GM23338 (cell line): ENCODE results near the gene OGDHL. TPM values are rescaled to one million over a fixed set of nuclear protein-coding genes. Genes with fewer than 3 reads are reported as not detected.

ENCODE experiments used
- ATAC-seq: fragments of 200-7000 bp; cut with Tn5 transposase; 3 replicates; pipeline ENCODE4 v1.9.1; 2020
- DNase-seq: peaks from one replicate; pipeline ENCODE4 v3.0.0-alpha.2; 2015; ENCODE audit warnings: low spot score
- H2AFZ ChIP-seq: fragments of 200-600 bp; sonication (generic); 2 replicates; pipeline ENCODE4 v1.8.0; 2016; ENCODE audit warnings: antibody characterized with exemption, mild to moderate bottlenecking, moderate library complexity
- H3F3A ChIP-seq: fragments of 200-600 bp; sonication (generic); replicated peaks from 2 replicates; pipeline ENCODE4 v1.8.0; 2017; ENCODE audit warnings: antibody characterized with exemption, mixed run types, low read depth
- H3K27ac ChIP-seq: fragments of 200-600 bp; sonication (generic); 2 replicates; pipeline ENCODE4 v1.6.1; 2016; ENCODE audit warnings: low read depth
- H3K27me3 ChIP-seq: fragments of 200-600 bp; sonication (generic); 2 replicates; pipeline ENCODE4 v1.8.0; 2016; ENCODE audit warnings: mild to moderate bottlenecking, mixed run types, moderate library complexity; ENCODE audit not compliant: insufficient read depth
- H3K36me3 ChIP-seq: fragments of 200-600 bp; sonication (generic); 2 replicates; pipeline ENCODE4 v1.8.0; 2016; ENCODE audit warnings: mild to moderate bottlenecking; ENCODE audit not compliant: insufficient read depth
- H3K4me1 ChIP-seq: fragments of 200-600 bp; sonication (generic); 2 replicates; pipeline ENCODE4 v1.8.0; 2016; ENCODE audit warnings: mild to moderate bottlenecking, moderate library complexity; ENCODE audit not compliant: insufficient read depth
- H3K4me2 ChIP-seq: fragments of 200-600 bp; sonication (generic); 2 replicates; pipeline ENCODE4 v1.7.1; 2017; ENCODE audit warnings: mixed run types
- H3K4me3 ChIP-seq: fragments of 200-600 bp; sonication (generic); 2 replicates; pipeline ENCODE4 v1.6.1; 2016; ENCODE audit warnings: mixed run types
- H3K79me2 ChIP-seq: fragments of 200-600 bp; sonication (generic); replicated peaks from 2 replicates; pipeline ENCODE4 v1.8.0; 2017; ENCODE audit warnings: mild to moderate bottlenecking; ENCODE audit not compliant: insufficient read depth
- H3K9me2 ChIP-seq: fragments of 200-600 bp; sonication (generic); 2 replicates; pipeline ENCODE4 v1.8.0; 2017; ENCODE audit not compliant: insufficient read depth
- H4K20me1 ChIP-seq: fragments of 200-600 bp; sonication (generic); replicated peaks from 2 replicates; pipeline ENCODE4 v1.8.0; 2017; ENCODE audit warnings: mild to moderate bottlenecking; ENCODE audit not compliant: insufficient read depth
- H3K27ac Mint-ChIP-seq: 2 replicates; pipeline ENCODE4 v1.8.0; 2020; ENCODE audit warnings: inconsistent platforms, mild to moderate bottlenecking, moderate library complexity, mixed read lengths
- H3K27me3 Mint-ChIP-seq: 3 replicates; pipeline ENCODE4 v1.8.0; 2022; ENCODE audit warnings: low read depth, mild to moderate bottlenecking, moderate library complexity, mixed read lengths, inconsistent platforms; ENCODE audit not compliant: insufficient read depth, poor library complexity
- H3K36me3 Mint-ChIP-seq: 3 replicates; pipeline ENCODE4 v1.8.0; 2021; ENCODE audit warnings: low read depth, mild to moderate bottlenecking, inconsistent platforms, moderate library complexity, mixed read lengths
- H3K4me1 Mint-ChIP-seq: 3 replicates; pipeline ENCODE4 v1.8.0; 2020; ENCODE audit warnings: mild to moderate bottlenecking, inconsistent platforms, mixed read lengths
- H3K4me3 Mint-ChIP-seq: 3 replicates; pipeline ENCODE4 v1.8.0; 2021; ENCODE audit warnings: moderate library complexity, mild to moderate bottlenecking, inconsistent platforms, mixed read lengths
- H3K9me3 Mint-ChIP-seq: 3 replicates; pipeline ENCODE4 v1.8.0; 2020; ENCODE audit warnings: moderate library complexity, mild to moderate bottlenecking, inconsistent platforms, mixed read lengths
- CREB1 ChIP-seq: fragments of 250-450 bp; sonication (Bioruptor Pico); IDR thresholded peaks from 2 replicates; pipeline ENCODE4 v1.5.0; 2020; ENCODE audit warnings: low read depth, mild to moderate bottlenecking, moderate library complexity
- CTCF ChIP-seq, 2 experiments: fragments of 200-600 bp in 1 of 2; sonication (generic) in 1 of 2; conservative IDR thresholded peaks; 2 replicates each; pipeline versions ENCODE4 v1.5.1 to v1.6.1; 2016 to 2017; ENCODE audit warnings: antibody characterized with exemption in 2 of 2, low read depth in 2 of 2, mild to moderate bottlenecking in 2 of 2, moderate library complexity in 1 of 2
- ETS1 ChIP-seq: IDR thresholded peaks from 2 replicates; pipeline ENCODE4 v1.6.1; 2016; ENCODE audit warnings: antibody characterized with exemption
- EZH2 ChIP-seq: fragments of 200-600 bp; sonication (generic); IDR thresholded peaks from one replicate; pipeline ENCODE4 v1.8.0; 2017; ENCODE audit warnings: antibody characterized with exemption, mild to moderate bottlenecking, low read depth; ENCODE audit not compliant: unreplicated experiment
- EZH2phosphoT487 ChIP-seq: fragments of 200-600 bp; sonication (generic); IDR thresholded peaks from one replicate; pipeline ENCODE4 v1.8.1; 2018; ENCODE audit warnings: antibody characterized with exemption; ENCODE audit not compliant: unreplicated experiment
- JUNB ChIP-seq: IDR thresholded peaks from one replicate; pipeline ENCODE4 v1.6.1; 2016; ENCODE audit warnings: antibody characterized with exemption; ENCODE audit not compliant: unreplicated experiment
- NANOG ChIP-seq: IDR thresholded peaks from 2 replicates; pipeline ENCODE4 v1.6.1; 2016; ENCODE audit warnings: antibody characterized with exemption, borderline replicate concordance
- POLR2AphosphoS5 ChIP-seq: IDR thresholded peaks from 2 replicates; pipeline ENCODE4 v1.6.1; 2016; ENCODE audit warnings: antibody characterized with exemption, low read depth
- REST ChIP-seq: IDR thresholded peaks from one replicate; pipeline ENCODE4 v1.6.1; 2018; ENCODE audit warnings: antibody characterized with exemption; ENCODE audit not compliant: unreplicated experiment
- STAT1 ChIP-seq: IDR thresholded peaks from one replicate; pipeline ENCODE4 v1.6.1; 2016; ENCODE audit warnings: antibody characterized with exemption; ENCODE audit not compliant: unreplicated experiment
- ZNF114 ChIP-seq: fragments of 250-450 bp; sonication (Bioruptor Pico); IDR thresholded peaks from 2 replicates; pipeline ENCODE4 v1.5.0; 2020; ENCODE audit warnings: mild to moderate bottlenecking, moderate library complexity
- ZNF331 ChIP-seq: fragments of 250-450 bp; sonication (Bioruptor Pico); IDR thresholded peaks from 2 replicates; pipeline ENCODE4 v1.5.0; 2020; ENCODE audit warnings: low read depth, mild to moderate bottlenecking, moderate library complexity
- ZNF462 ChIP-seq: fragments of 250-450 bp; sonication (Bioruptor Pico); IDR thresholded peaks from 2 replicates; pipeline ENCODE4 v1.5.0; 2020; ENCODE audit warnings: mild to moderate bottlenecking, moderate library complexity
- polyA plus RNA-seq: library from polyadenylated mRNA; unstranded; fragments of >200 nt; fragmentation: Nextera tagmentation; extraction: Ambion mirVana; gene quantifications from 2 replicates; pipeline ENCODE4 v1.2.1, GENCODE V29; 2016
- total RNA-seq: library from RNA; depleted of rRNA; stranded (reverse); fragments of >200 nt; shearing (Covaris generic); gene quantifications from 2 replicates; pipeline ENCODE4 v1.2.3, GENCODE V29; 2014

OGDHL gene
- total and polyA plus RNA-seq, 2 experiments from 2014 or later: 8.3 to 15.5 TPM

- Histone ChIP-seq H3K9me2 (0 out of 2 replicates have a peak, but pooled peaks cover 6% of the 10 kb centered on the region), H3K27me3 (no peaks in the 10 kb centered on the region), H3F3A (no peaks in the 10 kb centered on the region), H3K4me2 (no peak overlapping the region), H2AFZ (no peak overlapping the region), H4K20me1 (no peaks in the 10 kb centered on the region), H3K4me3 (no peak overlapping the region), H3K36me3 (peaks cover 4% of the 10 kb centered on the region; the same call in 1 of the 2 replicates), H3K27ac (no peak overlapping the region), H3K4me1 (no peaks in the 10 kb centered on the region), H3K79me2 (no peaks in the 10 kb centered on the region)
- ATAC-seq (no peak), DNase-seq (no peak)
- Mint-ChIP-seq H3K4me3 (no peak overlapping the region), H3K27ac (no peak overlapping the region), H3K27me3 (no peaks in the 10 kb centered on the region), H3K36me3 (peaks cover 9% of the 10 kb centered on the region), H3K9me3 (peaks cover 19% of the 10 kb centered on the region), H3K4me1 (no peaks in the 10 kb centered on the region)
- no peak for TF ChIP-seq CREB1 (CRISPR knock-in tag)
- no peak for TF ChIP-seq ETS1
- no peak for TF ChIP-seq ZNF331 (CRISPR knock-in tag)
- no peak for TF ChIP-seq POLR2AphosphoS5
- TF ChIP-seq JUNB: no peak
- no peak for TF ChIP-seq ZNF462 (CRISPR knock-in tag)
- no peak for TF ChIP-seq EZH2phosphoT487
- no peak for TF ChIP-seq REST
- no peak for TF ChIP-seq NANOG
- TF ChIP-seq CTCF (conservative IDR thresholded peaks at IDR 0.05; ENCODE audit: low read depth in 2 of 2): no peak
- TF ChIP-seq STAT1: no peak
- no peak for TF ChIP-seq ZNF114 (CRISPR knock-in tag)
- no peak for TF ChIP-seq EZH2
Measured at GRCh38 chr10:49709934-49710333, 52.2 kb downstream of the OGDHL start.
